B cell (primary cell): ENCODE measurements around the gene PTPRE. TPM values are rescaled to one million over a fixed set of nuclear protein-coding genes. Genes with fewer than 3 reads are reported as not detected.
A peak's percentile ranks its signal among the peaks of the same experiment; 100 is the strongest.

ENCODE experiments used
- ATAC-seq: fragments of 200-7000 bp; cut with Tn5 transposase; one replicate; pipeline ENCODE4 v1.10.0; 2021; ENCODE audit warnings: low read depth, mild to moderate bottlenecking, moderate number of reproducible peaks, moderate library complexity
- CTCF ChIA-PET: fragments of 350-600 bp; sonication (Branson Sonifier 250); formaldehyde crosslinking; loops from one replicate; lab custom pipeline; 2021; ENCODE audit warnings: antibody characterized with exemption, inconsistent platforms; lab: Charles Lee
- POLR2A ChIA-PET: fragments of 350-600 bp; sonication (Branson Sonifier 250); formaldehyde crosslinking; loops from one replicate; lab custom pipeline; 2021; ENCODE audit warnings: antibody characterized with exemption; lab: Charles Lee
- DNase-seq: peaks from one replicate; pipeline ENCODE4 v3.0.0; 2013
- H2AFZ ChIP-seq: 2 replicates; pipeline ENCODE4 v1.6.1; 2012; ENCODE audit warnings: mild to moderate bottlenecking, low read depth, low read length; ENCODE audit not compliant: insufficient read depth, poor library complexity, severe bottlenecking
- H3K27ac ChIP-seq, 2 donors: 1 replicate in 1 of 2; 2 replicates in 1 of 2; pipeline ENCODE4 v1.5.1; 2012 to 2013; ENCODE audit warnings: low read length in 2 of 2, mild to moderate bottlenecking in 2 of 2, moderate library complexity in 1 of 2
- H3K27me3 ChIP-seq, 4 experiments: fragments of 200-600 bp in 1 of 4; sonication (generic) in 1 of 4; replicated peaks in 1 of 4; 1 replicate in 2 of 4; 2 replicates in 2 of 4; pipeline versions ENCODE4 v1.6.1 to v1.7.0; 2013 to 2016; ENCODE audit warnings: low read length in 3 of 4, mild to moderate bottlenecking in 2 of 4, mixed read lengths in 1 of 4, moderate library complexity in 1 of 4; ENCODE audit not compliant: insufficient read depth in 4 of 4, control insufficient read depth in 3 of 4; ENCODE audit errors: control extremely low read depth in 1 of 4
- H3K36me3 ChIP-seq, 2 experiments: replicated peaks in 1 of 2; 1 replicate in 1 of 2; 2 replicates in 1 of 2; pipeline versions ENCODE4 v1.6.1 to v1.7.1; 2013; ENCODE audit warnings: low read length in 1 of 2; ENCODE audit not compliant: insufficient read depth in 2 of 2, control insufficient read depth in 1 of 2; ENCODE audit errors: control extremely low read depth in 1 of 2, extremely low read depth in 1 of 2
- H3K4me1 ChIP-seq, 2 donors: fragments of 200-600 bp in 1 of 2; sonication (generic) in 1 of 2; 1 replicate in 1 of 2; 2 replicates in 1 of 2; pipeline versions ENCODE4 v1.5.1 to v1.6.1; 2013 to 2017; ENCODE audit warnings: low read length in 2 of 2; ENCODE audit not compliant: control insufficient read depth in 2 of 2, insufficient read depth in 2 of 2
- H3K4me2 ChIP-seq: replicated peaks from 2 replicates; pipeline ENCODE3; 2012; ENCODE audit warnings: mild to moderate bottlenecking, low read depth, low read length; ENCODE audit not compliant: poor library complexity, severe bottlenecking
- H3K4me3 ChIP-seq, 5 experiments: fragments of 200-600 bp in 1 of 5; sonication (generic) in 1 of 5; 1 replicate in 3 of 5; 2 replicates in 2 of 5; pipeline versions ENCODE4 v1.5.1 to v1.7.0; 2011 to 2016; ENCODE audit warnings: low read length in 4 of 5, mild to moderate bottlenecking in 4 of 5, low read depth in 2 of 5, control low read depth in 1 of 5, moderate library complexity in 1 of 5; ENCODE audit not compliant: insufficient read depth in 1 of 5; ENCODE audit errors: control extremely low read depth in 1 of 5, extremely low read depth in 1 of 5
- H3K79me2 ChIP-seq: fragments of 200-600 bp; sonication (generic); one replicate; pipeline ENCODE4 v1.6.0; 2016; ENCODE audit warnings: low read length; ENCODE audit not compliant: control insufficient read depth, insufficient read depth
- H3K9ac ChIP-seq: fragments of 200-600 bp; sonication (generic); 2 replicates; pipeline ENCODE4 v1.6.1; 2017; ENCODE audit warnings: mild to moderate bottlenecking, low read length, moderate library complexity
- H3K9me3 ChIP-seq, 3 donors: one replicate each; pipeline versions ENCODE4 v1.6.1 to v1.7.1; 2013; ENCODE audit warnings: low read length in 2 of 3; ENCODE audit not compliant: control insufficient read depth in 2 of 3, insufficient read depth in 1 of 3; ENCODE audit errors: control extremely low read depth in 1 of 3
- H4K20me1 ChIP-seq: 2 replicates; pipeline ENCODE4 v1.6.0; 2012; ENCODE audit warnings: mild to moderate bottlenecking, low read length; ENCODE audit not compliant: insufficient read depth, control insufficient read depth, poor library complexity, severe bottlenecking
- H3K27ac Mint-ChIP-seq: one replicate; pipeline ENCODE4 v1.8.0; 2021; ENCODE audit warnings: mixed read lengths
- H3K27me3 Mint-ChIP-seq: one replicate; pipeline ENCODE4 v1.8.0; 2021; ENCODE audit warnings: mixed read lengths
- H3K4me1 Mint-ChIP-seq: one replicate; pipeline ENCODE4 v1.8.0; 2021; ENCODE audit warnings: mixed read lengths
- H3K4me3 Mint-ChIP-seq: one replicate; pipeline ENCODE4 v1.8.0; 2021; ENCODE audit warnings: mixed read lengths
- H3K9me3 Mint-ChIP-seq: one replicate; pipeline ENCODE4 v1.8.0; 2022; ENCODE audit warnings: mixed read lengths; ENCODE audit not compliant: insufficient read depth
- CTCF ChIP-seq: fragments of 200-600 bp; IDR thresholded peaks from one replicate; pipeline ENCODE4 v1.8.0; 2022; ENCODE audit warnings: antibody characterized with exemption, mild to moderate bottlenecking
- EZH2 ChIP-seq: IDR thresholded peaks from 2 replicates; pipeline ENCODE4 v1.6.1; 2012; ENCODE audit warnings: borderline replicate concordance, low read depth, mild to moderate bottlenecking, moderate library complexity, low read length; ENCODE audit not compliant: insufficient read depth, poor library complexity, severe bottlenecking
- whole genome bisulfite sequencing: methylation state at CpG from one replicate; pipeline ENCODE4 v1.1.5; 2013; ENCODE audit warnings: missing lambda C conversion rate; ENCODE audit not compliant: insufficient coverage; 5-methylcytosine and 5-hydroxymethylcytosine counted together
- intact Hi-C: fragments of 100-400 bp; cut with micrococcal nuclease; formaldehyde crosslinking; loops from one replicate; pipeline ENCODE4 v1.10.0; 2022
- polyA plus RNA-seq: library from polyadenylated mRNA; depleted of rRNA; stranded (reverse); fragments of >200 nt; gene quantifications from 2 replicates; pipeline ENCODE4 v1.2.3, GENCODE V29; 2012
- total RNA-seq, 2 donors: library from RNA; stranded (reverse); fragments of 120-200 nt in 1 of 2; gene quantifications; 1 replicate in 1 of 2; 2 replicates in 1 of 2; pipeline versions ENCODE4 v1.2.3 to v1.2.4, GENCODE V29; 2013 to 2022

PTPRE gene
- total and polyA plus RNA-seq, 2 donors (not counting 1 experiment from before 2014, with no cell fraction given) = 6.6 to 32.7 TPM

GRCh38 chr10:128025951-128026350, 119.0 kb downstream of the PTPRE start:
- no peak overlapping the region for H3K4me3 Mint-ChIP-seq
- no peak overlapping the region for H3K9ac ChIP-seq
- 18% methylated on average over 4 of the region's 6 CpGs for WGBS
- DNase-seq = no peak
- H3K4me3 ChIP-seq = no peak overlapping the region
- H3K27me3 Mint-ChIP-seq = no peaks in the 10 kb centered on the region
- no peak overlapping the region for H3K27ac ChIP-seq
- no peaks in the 10 kb centered on the region for H3K27me3 ChIP-seq
- no peak overlapping the region for H3K27ac Mint-ChIP-seq
- H3K9me3 Mint-ChIP-seq = no peaks in the 10 kb centered on the region
- peaks cover 11% of the 10 kb centered on the region for H3K4me1 Mint-ChIP-seq
- no peak overlapping the region for H2AFZ ChIP-seq
- H3K4me1 ChIP-seq = peaks cover 12 to 15% of the 10 kb centered on the region in 2 donors
- POLR2A ChIA-PET = no interaction called here
- intact Hi-C loops = no loop called here
- no peaks in the 10 kb centered on the region for H3K9me3 ChIP-seq
- no peaks in the 10 kb centered on the region for H3K79me2 ChIP-seq
- peak overlapping the region; percentile 8 for H3K4me2 ChIP-seq
- no peak for ATAC-seq
- CTCF ChIA-PET = interaction anchor here (0.8 to 1.7 kb wide), 3 partner anchors 10 to 43 kb away, joined by 3 to 11 read pairs (median 8); no protein-coding TSS in a partner anchor
- no peaks in the 10 kb centered on the region for H3K36me3 ChIP-seq
- TF ChIP-seq EZH2 (no peak), CTCF (no peak)
- no peaks in the 10 kb centered on the region for H4K20me1 ChIP-seq

GRCh38 chr10:128026615-128027300, 119.9 kb downstream of the PTPRE start:
- Histone ChIP-seq H3K9ac (no peak overlapping the region), H3K27ac (no peak overlapping the region), H3K27me3 (no peaks in the 10 kb centered on the region), H4K20me1 (no peaks in the 10 kb centered on the region), H3K79me2 (no peaks in the 10 kb centered on the region), H3K4me2 (no peak overlapping the region), H3K4me3 (no peak overlapping the region), H3K36me3 (no peaks in the 10 kb centered on the region), H3K9me3 (no peaks in the 10 kb centered on the region), H3K4me1 (peaks cover 12 to 15% of the 10 kb centered on the region in 2 donors), H2AFZ (no peak overlapping the region)
- POLR2A ChIA-PET = no interaction called here
- CTCF ChIA-PET = interaction anchor here (0.8 to 1.7 kb wide), 4 partner anchors 9 to 120 kb away, joined by 3 to 11 read pairs (median 6); partner anchors contain the start of gene PTPRE
- Mint-ChIP-seq H3K4me1 (peaks cover 11% of the 10 kb centered on the region), H3K4me3 (no peak overlapping the region), H3K27ac (no peak overlapping the region), H3K9me3 (no peaks in the 10 kb centered on the region), H3K27me3 (no peaks in the 10 kb centered on the region)
- DNase-seq = no peak
- TF ChIP-seq EZH2 (no peak), CTCF (no peak)
- 29% methylated on average over 3 of the region's 4 CpGs for WGBS
- no peak for ATAC-seq
- intact Hi-C loops = no loop called here
